ENCODE data around the gene TGIF1. TPM values are rescaled to one million over a fixed set of nuclear protein-coding genes. Genes with fewer than 3 reads are reported as not detected.

TGIF1 gene
- total RNA-seq (2022) (161 and 172 TPM in 2 replicates), Bru-seq, nascent RNA (percentile 93 among the genes with signal in this experiment), BruChase-seq, experiment 1, labeled RNA remaining after a 6-hour chase (percentile 46 among the genes with signal in this experiment), BruChase-seq, experiment 2, labeled RNA remaining after a 2-hour chase (percentile 70 among the genes with signal in this experiment)
- long read RNA-seq, transcript TGIF1-206 (3 exons, 1,689 nt): minor isoform, 27 of 291 reads
- long read RNA-seq, transcript TGIF1-202 (3 exons, 2,076 nt): major isoform, 205 of 291 reads
- long read RNA-seq, transcript TGIF1-207 (4 exons, 1,585 nt): minor isoform, 11 of 291 reads
- long read RNA-seq, transcript TGIF1-201 (3 exons, 1,980 nt): minor isoform, 7 of 291 reads
- long read RNA-seq, partial matches to known transcripts: 0 of 291 reads
- long read RNA-seq, other reads (novel, unspliced or antisense): 23 of 291 reads

GRCh38 chr18:3450012-3450798 lies at the start of gene TGIF1:
TGIF1 (plus strand) TSS chr18:3450172; CDS start chr18:3450490, 318 bp downstream.
- BruUV-seq (replicated peaks): TSS peak; percentile 18
- DNase-seq (ENCODE audit: unreplicated experiment): peak; percentile 91
- Mint-ChIP-seq H3K4me1 (ENCODE audit: insufficient read depth, unreplicated experiment) (peaks cover 16% of the 10 kb centered on the region), H3K36me3 (ENCODE audit: insufficient read depth, unreplicated experiment) (peaks cover 50% of the 10 kb centered on the region), H3K4me3 (ENCODE audit: unreplicated experiment) (peak within 1 kb of the TSS; percentile 95), H3K9me3 (ENCODE audit: unreplicated experiment) (no peaks in the 10 kb centered on the region), H3K27me3 (ENCODE audit: insufficient read depth, unreplicated experiment) (no peaks in the 10 kb centered on the region), H3K27ac (ENCODE audit: low read depth, unreplicated experiment) (peak within 1 kb of the TSS; percentile 99)
- CTCF ChIA-PET: interaction anchor here (0.5 to 5.7 kb wide), 3 partner anchors 144 to 466 kb away, joined by 3 to 86 read pairs (median 76); no protein-coding TSS in a partner anchor
- intact Hi-C loops (cut with micrococcal nuclease): no loop called here
- TF ChIP-seq CTCF (IDR thresholded peaks at IDR 0.05; ENCODE audit: unreplicated experiment): no peak
- POLR2A ChIA-PET: interaction anchor here (0.6 to 12.0 kb wide), 47 partner anchors 8 to 1620 kb away, joined by 3 to 325 read pairs (median 30); partner anchors contain the start of genes MYL12A and MYL12B

GRCh38 chr18:3400567-3401296 lies 49.2 kb upstream of the TGIF1 start:
- CTCF ChIA-PET: interaction anchor here (0.6 to 0.7 kb wide), 2 partner anchors 43 to 194 kb away, joined by 3 read pairs; no protein-coding TSS in a partner anchor

GRCh38 chr18:3401669-3402620 lies 48.0 kb upstream of the TGIF1 start:
- peaks cover 9% of the 10 kb centered on the region for H3K9me3 Mint-ChIP-seq (ENCODE audit: unreplicated experiment)
- ChIA-PET POLR2A (no interaction called here), CTCF (interaction anchor here (0.7 to 0.8 kb wide), 3 partner anchors 10 to 78 kb away, joined by 3 to 4 read pairs (median 3); no protein-coding TSS in a partner anchor)
- H3K4me3 Mint-ChIP-seq (ENCODE audit: unreplicated experiment): no peak overlapping the region
- DNase-seq (ENCODE audit: unreplicated experiment): no peak
- no peak for TF ChIP-seq CTCF (IDR thresholded peaks at IDR 0.05; ENCODE audit: unreplicated experiment)
- H3K27ac Mint-ChIP-seq (ENCODE audit: low read depth, unreplicated experiment): no peak overlapping the region
- intact Hi-C loops (cut with micrococcal nuclease): no loop called here
- no peaks in the 10 kb centered on the region for H3K4me1 Mint-ChIP-seq (ENCODE audit: insufficient read depth, unreplicated experiment)
- no peaks in the 10 kb centered on the region for H3K27me3 Mint-ChIP-seq (ENCODE audit: insufficient read depth, unreplicated experiment)
- no TSS peak for BruUV-seq (replicated peaks)
- no peaks in the 10 kb centered on the region for H3K36me3 Mint-ChIP-seq (ENCODE audit: insufficient read depth, unreplicated experiment)

More at GRCh38 chr18:3400567-3401296, 49.2 kb upstream of the TGIF1 start:
- no peaks in the 10 kb centered on the region for H3K4me1 Mint-ChIP-seq (ENCODE audit: insufficient read depth, unreplicated experiment)
- intact Hi-C loops (cut with micrococcal nuclease): no loop called here
- no peak overlapping the region for H3K27ac Mint-ChIP-seq (ENCODE audit: low read depth, unreplicated experiment)
- peaks cover 9% of the 10 kb centered on the region for H3K9me3 Mint-ChIP-seq (ENCODE audit: unreplicated experiment)
- no peaks in the 10 kb centered on the region for H3K36me3 Mint-ChIP-seq (ENCODE audit: insufficient read depth, unreplicated experiment)
- no peak for TF ChIP-seq CTCF (IDR thresholded peaks at IDR 0.05; ENCODE audit: unreplicated experiment)
- no peaks in the 10 kb centered on the region for H3K27me3 Mint-ChIP-seq (ENCODE audit: insufficient read depth, unreplicated experiment)
- POLR2A ChIA-PET: interaction anchor here (0.7 kb wide), 2 partner anchors 50 kb away, joined by 5 read pairs; no protein-coding TSS in a partner anchor
- no peak for DNase-seq (ENCODE audit: unreplicated experiment)
- no TSS peak for BruUV-seq (replicated peaks)
- no peak overlapping the region for H3K4me3 Mint-ChIP-seq (ENCODE audit: unreplicated experiment)
